Measurements from ENCODE around the gene TNFAIP6.
"Not testable (repeated sequence)": the region's sequence is repeated elsewhere in the genome, so short reads cannot be mapped to it uniquely, and the experiment has no call there.

DNA sequence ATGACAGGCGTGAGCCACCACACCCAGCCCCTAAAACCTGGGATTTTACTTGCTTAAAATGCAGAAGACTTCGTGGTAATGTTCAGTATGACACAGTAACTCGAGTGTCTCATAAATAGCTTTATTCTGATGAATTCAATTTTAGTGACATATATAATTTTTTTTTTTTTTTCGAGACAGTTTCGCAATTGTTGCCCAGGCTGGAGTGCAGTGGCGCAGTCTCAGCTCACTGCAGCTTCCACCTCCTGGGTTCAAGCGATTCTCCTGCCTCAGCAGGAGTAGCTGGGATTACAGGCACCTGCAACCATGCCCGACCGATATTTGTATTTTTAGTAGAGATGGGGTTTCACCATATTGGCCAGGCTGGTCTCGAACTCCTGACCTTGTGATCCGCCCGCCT is 64.3 kb downstream of the TNFAIP6 start:
- TF ChIP-seq, protein P1, sequence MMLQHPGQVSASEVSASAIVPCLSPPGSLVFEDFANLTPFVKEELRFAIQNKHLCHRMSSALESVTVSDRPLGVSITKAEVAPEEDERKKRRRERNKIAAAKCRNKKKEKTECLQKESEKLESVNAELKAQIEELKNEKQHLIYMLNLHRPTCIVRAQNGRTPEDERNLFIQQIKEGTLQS (IDR thresholded peaks at IDR 0.05) = not testable (repeated sequence)
- TF ChIP-seq, protein P2, sequence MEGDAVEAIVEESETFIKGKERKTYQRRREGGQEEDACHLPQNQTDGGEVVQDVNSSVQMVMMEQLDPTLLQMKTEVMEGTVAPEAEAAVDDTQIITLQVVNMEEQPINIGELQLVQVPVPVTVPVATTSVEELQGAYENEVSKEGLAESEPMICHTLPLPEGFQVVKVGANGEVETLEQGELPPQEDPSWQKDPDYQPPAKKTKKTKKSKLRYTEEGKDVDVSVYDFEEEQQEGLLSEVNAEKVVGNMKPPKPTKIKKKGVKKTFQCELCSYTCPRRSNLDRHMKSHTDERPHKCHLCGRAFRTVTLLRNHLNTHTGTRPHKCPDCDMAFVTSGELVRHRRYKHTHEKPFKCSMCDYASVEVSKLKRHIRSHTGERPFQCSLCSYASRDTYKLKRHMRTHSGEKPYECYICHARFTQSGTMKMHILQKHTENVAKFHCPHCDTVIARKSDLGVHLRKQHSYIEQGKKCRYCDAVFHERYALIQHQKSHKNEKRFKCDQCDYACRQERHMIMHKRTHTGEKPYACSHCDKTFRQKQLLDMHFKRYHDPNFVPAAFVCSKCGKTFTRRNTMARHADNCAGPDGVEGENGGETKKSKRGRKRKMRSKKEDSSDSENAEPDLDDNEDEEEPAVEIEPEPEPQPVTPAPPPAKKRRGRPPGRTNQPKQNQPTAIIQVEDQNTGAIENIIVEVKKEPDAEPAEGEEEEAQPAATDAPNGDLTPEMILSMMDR (IDR thresholded peaks at IDR 0.05 in 2 of 3, conservative IDR thresholded peaks at IDR 0.05 in 1 of 3; ENCODE audit: borderline replicate concordance in 1 of 3, insufficient read depth in 1 of 3, low read depth in 2 of 3, low read length in 2 of 3) = not testable (repeated sequence)
- TF ChIP-seq EZH2phosphoT487 (IDR thresholded peaks at IDR 0.05; ENCODE audit: borderline replicate concordance); POLR2A (IDR thresholded peaks at IDR 0.05; ENCODE audit: borderline replicate concordance, extremely low read depth, insufficient read depth, insufficient read length); POLR2AphosphoS5 (IDR thresholded peaks at IDR 0.05; ENCODE audit: low read depth, low read length); JUND (IDR thresholded peaks at IDR 0.05): not testable (repeated sequence)
- TF ChIP-seq, protein P3, sequence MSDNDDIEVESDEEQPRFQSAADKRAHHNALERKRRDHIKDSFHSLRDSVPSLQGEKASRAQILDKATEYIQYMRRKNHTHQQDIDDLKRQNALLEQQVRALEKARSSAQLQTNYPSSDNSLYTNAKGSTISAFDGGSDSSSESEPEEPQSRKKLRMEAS (IDR thresholded peaks at IDR 0.05) = not testable (repeated sequence)
